ENCODE measurements around the gene AMIGO1. TPM values are rescaled to one million over a fixed set of nuclear protein-coding genes. Genes with fewer than 3 reads are reported as not detected.

AMIGO1 gene
- total RNA-seq, 1 experiment from 2014 or later = 0.10 TPM

- Histone ChIP-seq H3K27me3 (ENCODE audit: insufficient read depth, low read length) (peaks cover 34% of the 10 kb centered on the region), H2AFZ (ENCODE audit: low read depth, low read length, poor library complexity, severe bottlenecking) (no peak overlapping the region), H3K4me2 (ENCODE audit: low read length) (no peak overlapping the region), H3K9me3 (ENCODE audit: control insufficient read depth in 1 of 2, insufficient read depth in 1 of 2, low read depth in 1 of 2, low read length in 2 of 2) (no peaks in the 10 kb centered on the region), H3K4me3 (replicated peaks in 1 of 2; ENCODE audit: low read depth in 1 of 2, low read length in 2 of 2) (no peak overlapping the region), H4K20me1 (ENCODE audit: insufficient read depth) (no peaks in the 10 kb centered on the region), H3K79me2 (ENCODE audit: insufficient read depth, low read length) (no peaks in the 10 kb centered on the region), H3K4me1 (ENCODE audit: control insufficient read depth in 1 of 2, insufficient read depth in 2 of 2, low read length in 2 of 2) (peaks cover 2 to 9% of the 10 kb centered on the region in 2 experiments; a peak in 3 of 4 replicates), H3K27ac (ENCODE audit: low read depth, low read length) (no peak overlapping the region), H3K9ac (ENCODE audit: low read length) (no peak overlapping the region), H3K36me3 (ENCODE audit: control insufficient read depth in 1 of 2, insufficient read depth in 2 of 2, low read length in 2 of 2) (no peaks in the 10 kb centered on the region), H3K9me2 (ENCODE audit: insufficient read depth) (no peaks in the 10 kb centered on the region)
- DNase-seq (ENCODE audit: low read depth, low spot score) (no peak), ATAC-seq (no peak)
- RAD21 ChIA-PET (ENCODE audit: low non-redundant PET in 1 of 2, low total read pairs in 2 of 2, uncharacterized antibody in 2 of 2, unreplicated experiment in 2 of 2) = no interaction called here
- no TSS peak for BruUV-seq (replicated peaks)
- POLR2A ChIA-PET = no interaction called here
- CTCF ChIA-PET = no interaction called here
- intact Hi-C loops (cut with micrococcal nuclease) = no loop called here
- TF ChIP-seq ZFX (IDR thresholded peaks at IDR 0.05) = no peak
- no peak for TF ChIP-seq EZH2phosphoT487 (IDR thresholded peaks at IDR 0.05; ENCODE audit: borderline replicate concordance)
- TF ChIP-seq EGR1 (IDR thresholded peaks at IDR 0.05; ENCODE audit: low read depth) = no peak
- no peak for TF ChIP-seq CEBPB (IDR thresholded peaks at IDR 0.05; ENCODE audit: low read depth)
- no peak for TF ChIP-seq SP1 (IDR thresholded peaks at IDR 0.05; ENCODE audit: low read depth)
- TF ChIP-seq POLR2AphosphoS5 (IDR thresholded peaks at IDR 0.05; ENCODE audit: low read depth, low read length) = no peak
- no peak for TF ChIP-seq FOSL1 (IDR thresholded peaks at IDR 0.05; ENCODE audit: low read depth)
- no peak for TF ChIP-seq CBX3 (IDR thresholded peaks at IDR 0.05; ENCODE audit: low read depth)
- no peak for TF ChIP-seq TCF7L2 (IDR thresholded peaks at IDR 0.05; ENCODE audit: borderline replicate concordance, extremely low read depth, insufficient read depth, insufficient read length)
- TF ChIP-seq, protein P1, sequence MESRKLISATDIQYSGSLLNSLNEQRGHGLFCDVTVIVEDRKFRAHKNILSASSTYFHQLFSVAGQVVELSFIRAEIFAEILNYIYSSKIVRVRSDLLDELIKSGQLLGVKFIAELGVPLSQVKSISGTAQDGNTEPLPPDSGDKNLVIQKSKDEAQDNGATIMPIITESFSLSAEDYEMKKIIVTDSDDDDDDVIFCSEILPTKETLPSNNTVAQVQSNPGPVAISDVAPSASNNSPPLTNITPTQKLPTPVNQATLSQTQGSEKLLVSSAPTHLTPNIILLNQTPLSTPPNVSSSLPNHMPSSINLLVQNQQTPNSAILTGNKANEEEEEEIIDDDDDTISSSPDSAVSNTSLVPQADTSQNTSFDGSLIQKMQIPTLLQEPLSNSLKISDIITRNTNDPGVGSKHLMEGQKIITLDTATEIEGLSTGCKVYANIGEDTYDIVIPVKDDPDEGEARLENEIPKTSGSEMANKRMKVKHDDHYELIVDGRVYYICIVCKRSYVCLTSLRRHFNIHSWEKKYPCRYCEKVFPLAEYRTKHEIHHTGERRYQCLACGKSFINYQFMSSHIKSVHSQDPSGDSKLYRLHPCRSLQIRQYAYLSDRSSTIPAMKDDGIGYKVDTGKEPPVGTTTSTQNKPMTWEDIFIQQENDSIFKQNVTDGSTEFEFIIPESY (IDR thresholded peaks at IDR 0.05; ENCODE audit: extremely low read depth, insufficient replicate concordance, low read length) = no peak
- TF ChIP-seq, protein P2, sequence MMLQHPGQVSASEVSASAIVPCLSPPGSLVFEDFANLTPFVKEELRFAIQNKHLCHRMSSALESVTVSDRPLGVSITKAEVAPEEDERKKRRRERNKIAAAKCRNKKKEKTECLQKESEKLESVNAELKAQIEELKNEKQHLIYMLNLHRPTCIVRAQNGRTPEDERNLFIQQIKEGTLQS (IDR thresholded peaks at IDR 0.05) = no peak
Measured at GRCh38 chr1:109472779-109473178, 36.7 kb downstream of the AMIGO1 start.
